HuH-7.5 (cell line): ENCODE measurements around the gene RHOD.

Source experiments
- DNase-seq: peaks from one replicate; pipeline ENCODE4 v3.0.0; 2011; ENCODE audit warnings: low spot score

RHOD gene

GRCh38 chr11:67062526-67063373, 6.1 kb downstream of the RHOD start:
- DNase-seq, result no peak

DNA sequence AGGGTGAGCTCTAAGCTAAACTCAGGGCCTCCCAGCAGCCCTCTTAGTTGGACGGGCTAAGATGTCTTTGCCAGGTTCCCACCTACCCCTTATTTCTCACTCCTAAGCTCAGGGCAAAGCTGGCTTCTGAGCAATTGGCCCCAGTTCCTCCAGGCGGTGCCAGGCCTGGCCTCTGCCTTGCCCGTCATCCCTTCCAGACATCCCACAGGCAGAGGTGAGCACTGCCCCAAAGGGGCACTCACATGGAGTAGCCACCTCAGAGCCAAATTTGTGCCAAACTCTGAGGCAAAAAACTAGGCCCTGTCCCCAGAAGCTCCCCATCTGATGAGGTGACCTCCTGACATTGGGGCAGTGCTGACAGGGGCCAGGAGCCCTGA, 9.7 kb downstream of the RHOD start:
- DNase-seq, result no peak

DNA sequence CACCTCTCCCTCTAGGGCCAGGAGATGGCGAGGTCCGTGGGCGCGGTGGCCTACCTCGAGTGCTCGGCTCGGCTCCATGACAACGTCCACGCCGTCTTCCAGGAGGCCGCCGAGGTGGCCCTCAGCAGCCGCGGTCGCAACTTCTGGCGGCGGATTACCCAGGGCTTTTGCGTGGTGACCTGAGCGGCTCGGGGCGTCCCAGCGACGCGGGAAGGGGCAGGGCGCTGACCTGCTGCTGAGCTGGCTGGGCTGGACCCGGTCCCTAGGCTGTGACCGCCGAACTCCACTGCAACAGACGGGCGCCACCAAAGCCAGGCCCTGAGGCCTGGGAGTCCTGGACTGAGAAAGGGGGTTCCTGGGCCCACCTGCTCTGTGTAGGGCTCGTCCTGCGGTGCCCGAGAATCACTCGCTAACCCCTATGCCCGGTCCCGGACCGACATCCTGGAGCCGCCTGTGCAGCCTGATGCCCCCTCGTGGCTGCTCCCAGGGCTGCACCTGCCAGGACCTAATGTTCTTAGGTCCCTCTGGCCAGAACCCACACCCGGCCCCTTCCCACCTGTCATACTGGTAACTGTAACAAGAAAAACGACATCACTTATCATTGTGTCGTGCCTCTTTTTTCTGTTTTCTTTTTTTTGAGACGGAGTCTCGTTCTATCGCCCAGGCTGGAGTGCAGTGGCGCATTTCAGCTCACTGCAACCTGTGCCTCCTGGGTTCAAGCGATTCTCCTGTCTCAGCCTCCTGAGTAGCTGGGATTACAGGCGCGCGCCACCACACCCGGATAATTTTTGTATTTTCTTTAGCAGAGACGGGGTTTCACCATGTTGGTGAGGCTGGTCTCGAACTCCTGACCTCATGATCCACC, 15.0 kb downstream of the RHOD start:
- DNase-seq, result peak; percentile 100

- no peak for DNase-seq
These were observed 15.6 kb downstream of the RHOD start for GRCh38 chr11:67072295-67072694.

- DNase-seq, result no peak
These were observed 17.3 kb downstream of the RHOD start for GRCh38 chr11:67073908-67074307.

DNA sequence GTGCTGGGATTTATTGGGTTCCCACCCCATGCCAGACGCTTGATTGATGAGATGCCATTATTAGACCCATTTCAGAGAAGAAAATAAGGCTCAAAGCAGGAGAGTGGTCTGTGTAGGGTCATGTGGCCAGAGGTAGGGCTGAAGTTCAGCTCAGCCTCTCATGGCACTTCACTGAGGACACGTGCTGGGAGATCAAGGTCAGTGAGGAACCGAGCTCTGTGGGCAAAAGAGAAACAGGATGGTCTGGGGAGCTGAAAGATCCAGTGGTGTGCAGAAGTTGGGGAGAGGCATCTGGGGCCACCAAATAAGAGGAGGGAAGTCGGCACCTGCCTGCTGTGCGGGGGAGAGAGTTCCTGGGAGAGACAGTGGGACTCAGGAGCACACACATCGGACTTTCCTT, 19.6 kb downstream of the RHOD start:
- DNase-seq, result no peak

DNA sequence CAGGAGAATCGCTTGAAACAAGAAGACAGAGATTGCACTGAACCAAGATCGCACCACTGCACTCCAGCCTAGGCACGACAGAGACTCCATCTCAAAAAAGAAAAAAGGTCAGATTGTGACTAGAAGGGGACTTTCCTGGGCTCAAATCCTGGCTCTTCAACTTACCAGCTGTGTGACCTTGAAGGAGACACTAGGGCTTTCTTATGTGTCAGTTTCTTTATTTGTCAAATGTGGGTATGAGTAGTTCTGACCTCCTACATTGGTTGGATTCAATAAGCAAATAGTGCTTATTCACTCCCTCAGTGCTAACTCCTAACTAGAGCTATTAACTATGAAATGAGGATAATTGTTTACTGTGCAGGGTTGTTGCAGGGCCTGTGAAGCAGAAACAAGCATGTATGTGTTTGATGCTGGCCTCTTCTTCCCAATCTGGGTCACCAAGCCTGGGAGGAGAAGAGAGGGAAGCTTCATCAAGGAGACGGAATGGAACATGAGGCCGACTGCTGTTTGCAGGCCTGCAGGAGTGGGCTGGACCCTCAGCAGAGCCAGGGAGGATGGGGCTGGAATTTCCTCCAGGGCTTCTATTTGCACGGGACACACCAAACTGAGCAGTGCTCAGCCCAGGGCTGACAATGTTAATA, 22.5 kb downstream of the RHOD start:
- no peak for DNase-seq

DNA sequence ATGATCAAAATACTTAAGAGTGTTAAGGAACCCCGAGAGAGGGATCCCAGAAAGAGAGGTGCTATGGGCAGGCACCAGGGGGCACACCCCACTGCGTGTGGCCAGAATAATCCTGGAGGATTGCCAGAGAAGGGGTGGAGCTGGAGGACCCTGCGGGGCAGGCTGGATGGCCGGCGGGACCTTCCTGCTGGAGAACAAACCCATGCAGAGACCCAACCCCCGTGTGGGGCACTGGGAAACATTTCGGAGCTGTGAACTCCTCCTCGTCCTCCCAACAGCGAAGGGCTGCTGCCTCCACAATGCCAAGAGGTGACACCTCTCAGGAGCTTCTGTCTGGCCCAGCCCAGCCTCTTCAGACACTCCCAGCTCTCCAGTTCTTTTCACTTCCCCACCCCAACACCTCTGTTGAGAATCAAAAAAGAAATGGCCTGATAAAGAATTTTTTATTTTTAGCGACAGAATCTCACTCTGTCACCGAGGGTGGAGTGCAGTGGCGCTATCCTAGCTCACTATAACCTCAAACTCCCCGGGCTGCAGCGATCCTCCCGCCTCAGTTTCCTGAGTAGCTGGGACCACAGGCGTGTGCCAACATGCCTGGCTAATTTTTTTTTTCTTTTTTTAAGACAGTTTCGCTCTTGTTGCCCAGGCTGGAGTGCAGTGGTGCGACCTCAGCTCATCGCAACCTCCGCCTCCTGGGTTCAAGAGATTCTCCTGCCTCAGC, 25.6 kb downstream of the RHOD start:
- DNase-seq, result peak; percentile 68

DNA sequence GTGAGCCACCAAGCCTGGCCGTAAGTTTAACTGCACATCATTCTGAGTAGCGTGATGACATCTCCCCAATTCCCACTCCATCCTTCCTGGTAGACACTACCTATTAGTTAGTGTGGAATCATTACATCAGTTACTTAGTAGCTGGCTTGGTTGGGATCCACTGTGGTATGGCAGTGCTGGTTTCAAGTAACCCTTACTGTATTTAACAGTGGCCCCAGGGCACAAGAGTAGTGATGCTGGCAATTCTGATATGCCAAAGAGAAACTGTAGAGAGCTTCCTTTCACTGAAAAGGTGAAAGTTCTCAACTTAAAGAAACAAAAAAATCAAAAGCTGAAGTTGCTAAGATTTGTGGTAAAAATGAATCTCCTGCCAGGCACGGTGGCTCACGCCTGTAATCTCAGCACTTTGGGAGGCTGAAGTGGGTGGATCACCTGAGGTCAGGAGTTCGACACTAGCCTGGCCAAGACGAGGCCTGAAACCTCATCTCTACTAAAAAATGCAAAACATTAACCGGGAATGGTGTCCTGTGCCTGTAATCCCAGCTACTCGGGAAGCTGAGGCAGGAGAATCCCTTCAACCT, 27.2 kb downstream of the RHOD start:
- DNase-seq, result no peak

- no peak for DNase-seq
These were observed 29.0 kb downstream of the RHOD start for GRCh38 chr11:67085617-67086016.

DNA sequence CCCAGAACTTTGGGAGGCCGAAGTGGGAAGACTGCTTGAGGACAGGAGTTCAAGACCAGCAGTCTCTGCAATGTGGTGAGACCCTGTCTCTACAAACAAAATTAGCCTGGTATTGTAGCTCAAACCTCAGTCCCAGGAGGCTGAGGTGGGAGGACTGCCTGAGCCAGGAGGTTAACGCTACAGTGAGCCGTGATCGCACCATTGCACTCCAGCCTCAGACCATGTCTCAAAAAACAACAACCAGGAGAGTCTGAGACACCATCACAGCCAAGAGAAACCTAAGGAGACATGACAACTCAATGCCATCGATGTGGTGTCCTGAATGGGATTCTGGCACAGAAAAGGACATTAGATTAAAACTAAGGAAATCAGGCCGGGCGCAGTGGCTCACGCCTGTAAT, 34.1 kb downstream of the RHOD start:
- DNase-seq, result no peak

DNA sequence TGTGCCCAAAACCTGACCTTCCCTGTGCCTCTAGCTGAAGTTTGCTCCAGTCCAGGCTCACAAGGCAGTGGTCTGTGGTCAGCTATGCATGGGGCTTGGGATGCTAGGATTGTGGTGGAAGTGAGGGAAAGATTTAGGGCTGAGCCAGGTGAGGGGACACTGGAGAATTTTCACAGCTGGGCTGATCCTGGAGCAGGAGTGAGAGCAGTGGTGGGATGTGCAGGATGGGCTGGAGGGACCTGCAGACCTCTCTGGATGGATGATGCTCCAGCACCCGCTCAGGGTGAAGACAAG, 38.5 kb downstream of the RHOD start:
- DNase-seq, result no peak

GRCh38 chr11:67098799-67099429, 42.3 kb downstream of the RHOD start:
- no peak for DNase-seq

GRCh38 chr11:67099831-67100324, 43.2 kb downstream of the RHOD start:
- no peak for DNase-seq

- no peak for DNase-seq
These were observed 46.0 kb downstream of the RHOD start for GRCh38 chr11:67102664-67103063.

DNA sequence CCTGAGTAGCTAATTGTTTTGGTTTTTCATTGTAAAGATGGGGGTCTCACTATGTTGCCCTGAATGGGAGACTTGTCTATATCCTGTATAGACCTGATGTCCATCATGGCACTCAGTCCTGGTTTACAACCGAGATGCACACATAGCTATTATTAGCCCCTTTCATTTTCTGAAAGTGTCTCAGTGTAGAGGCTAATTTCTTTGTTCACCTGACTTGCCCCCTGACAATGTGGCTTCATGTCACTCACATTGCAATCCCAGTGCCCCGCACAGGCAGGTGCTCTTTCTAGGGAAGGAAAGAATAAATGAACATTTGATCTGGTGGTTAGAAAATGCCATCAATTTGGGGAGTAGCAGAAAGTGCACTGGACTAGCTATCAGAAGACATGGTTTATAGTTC, 49.3 kb downstream of the RHOD start:
- no peak for DNase-seq

- no peak for DNase-seq
These were observed 54.6 kb downstream of the RHOD start for GRCh38 chr11:67111261-67111660.

- DNase-seq, result no peak
These were observed 56.6 kb downstream of the RHOD start for GRCh38 chr11:67113231-67113721.

GRCh38 chr11:67114275-67114896, 57.7 kb downstream of the RHOD start:
- peak; percentile 78 for DNase-seq

GRCh38 chr11:67116758-67117105, 60.1 kb downstream of the RHOD start:
- DNase-seq, result no peak

- DNase-seq, result no peak
These were observed 60.5 kb downstream of the RHOD start for GRCh38 chr11:67117176-67117575.
